Adrenal gland (tissue), 5 donors: Measurements from ENCODE around the gene GRAP2.

Experiments
- POLR2A ChIP-seq, 2 donors: fragments of 450-650 bp; IDR thresholded peaks; one replicate each; pipeline ENCODE4 v1.6.1; 2017; ENCODE audit warnings: antibody characterized with exemption in 2 of 2, mild to moderate bottlenecking in 2 of 2, moderate library complexity in 1 of 2
- TF ChIP-seq, protein P1 (sequence below), 6 experiments: fragments of 450-650 bp in 4 of 6; fragments of 200-600 bp in 2 of 6; sonication (generic) in 1 of 6; IDR thresholded peaks; 1 replicate in 5 of 6; 2 replicates in 1 of 6; pipeline versions ENCODE4 v1.5.1 to v1.8.0; 2016 to 2021; ENCODE audit warnings: antibody characterized with exemption in 6 of 6, mild to moderate bottlenecking in 2 of 6, moderate library complexity in 1 of 6
- donor health status: DM: no; HTN: no; CAD: no.

DNA sequence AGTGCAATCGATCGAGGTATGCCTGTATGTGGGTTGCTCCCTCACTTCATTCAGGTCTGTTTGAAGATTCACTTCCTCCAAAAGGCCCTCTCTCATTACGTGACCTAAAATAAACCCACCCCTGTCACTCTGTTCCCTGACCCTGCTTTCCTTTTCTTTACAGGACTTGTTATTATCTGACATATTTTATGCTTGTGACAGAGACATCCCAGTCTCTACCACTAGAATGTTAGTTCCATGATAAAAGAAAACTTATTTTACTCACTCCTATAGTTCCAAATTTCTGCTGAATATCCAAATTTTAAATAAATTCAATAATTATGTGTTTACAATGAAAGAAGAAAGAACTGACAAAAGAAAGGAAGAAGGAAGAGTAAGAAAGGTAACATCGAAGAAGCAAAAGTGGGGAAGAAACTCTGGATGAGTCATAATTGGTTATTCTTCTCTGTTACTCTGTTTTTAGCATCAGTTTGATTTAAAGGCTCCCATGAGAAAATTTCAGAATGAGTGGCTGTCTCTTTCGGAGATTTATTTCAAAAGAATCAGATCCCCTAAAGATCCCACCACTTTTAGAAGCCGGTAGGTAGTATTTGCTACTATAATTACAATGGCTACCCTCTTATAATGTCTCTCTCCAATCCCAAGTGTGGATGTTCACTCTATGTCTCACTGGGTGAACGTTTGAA, 40.8 kb upstream of the GRAP2 start:
- TF ChIP-seq, protein P1, sequence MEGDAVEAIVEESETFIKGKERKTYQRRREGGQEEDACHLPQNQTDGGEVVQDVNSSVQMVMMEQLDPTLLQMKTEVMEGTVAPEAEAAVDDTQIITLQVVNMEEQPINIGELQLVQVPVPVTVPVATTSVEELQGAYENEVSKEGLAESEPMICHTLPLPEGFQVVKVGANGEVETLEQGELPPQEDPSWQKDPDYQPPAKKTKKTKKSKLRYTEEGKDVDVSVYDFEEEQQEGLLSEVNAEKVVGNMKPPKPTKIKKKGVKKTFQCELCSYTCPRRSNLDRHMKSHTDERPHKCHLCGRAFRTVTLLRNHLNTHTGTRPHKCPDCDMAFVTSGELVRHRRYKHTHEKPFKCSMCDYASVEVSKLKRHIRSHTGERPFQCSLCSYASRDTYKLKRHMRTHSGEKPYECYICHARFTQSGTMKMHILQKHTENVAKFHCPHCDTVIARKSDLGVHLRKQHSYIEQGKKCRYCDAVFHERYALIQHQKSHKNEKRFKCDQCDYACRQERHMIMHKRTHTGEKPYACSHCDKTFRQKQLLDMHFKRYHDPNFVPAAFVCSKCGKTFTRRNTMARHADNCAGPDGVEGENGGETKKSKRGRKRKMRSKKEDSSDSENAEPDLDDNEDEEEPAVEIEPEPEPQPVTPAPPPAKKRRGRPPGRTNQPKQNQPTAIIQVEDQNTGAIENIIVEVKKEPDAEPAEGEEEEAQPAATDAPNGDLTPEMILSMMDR (IDR thresholded peaks at IDR 0.05), result no peak
- no peak for TF ChIP-seq POLR2A (IDR thresholded peaks at IDR 0.05)
